Endothelial cell of umbilical vein (primary cell): Measurements from ENCODE around the gene ARSJ. TPM values are rescaled to one million over a fixed set of nuclear protein-coding genes. Genes with fewer than 3 reads are reported as not detected.

Experiments used
- BruUV-seq: library from RNA; stranded (reverse); fragments of 400-500 nt; replicated peaks from 2 replicates; lab custom pipeline; 2021; lab: Mats Ljungman, UMichigan
- CTCF ChIA-PET: fragments of 300-600, 350-600 bp; sonication (Branson Sonifier 250); formaldehyde crosslinking; loops from one replicate; lab custom pipeline; 2021; ENCODE audit warnings: antibody characterized with exemption, inconsistent platforms; lab: Charles Lee
- POLR2A ChIA-PET: fragments of 300-600, 350-600 bp; sonication (Branson Sonifier 250); formaldehyde crosslinking; loops from one replicate; lab custom pipeline; 2021; ENCODE audit warnings: antibody characterized with exemption, inconsistent platforms; lab: Charles Lee
- DNase-seq: peaks from one replicate; pipeline ENCODE4 v3.0.0-alpha.2; 2011; ENCODE audit warnings: low read depth, low spot score
- FAIRE-seq: peaks from 2 replicates; lab custom pipeline; 2011; peaks lifted over from hg19 to GRCh38; lab: Jason Lieb, UNC
- H2AFZ ChIP-seq: 2 replicates; pipeline ENCODE4 v1.6.0; 2012; ENCODE audit warnings: low read depth, low read length, control low read depth, inconsistent platforms
- H3K27ac ChIP-seq: 2 replicates; pipeline ENCODE4 v1.5.1; 2011; ENCODE audit warnings: low read depth, mild to moderate bottlenecking, control low read depth, low read length, moderate library complexity; ENCODE audit not compliant: insufficient read depth
- H3K27me3 ChIP-seq, 2 experiments: 2 replicates each; pipeline versions ENCODE4 v1.6.0 to v1.6.1; 2011; ENCODE audit warnings: low read length in 2 of 2, mixed read lengths in 1 of 2; ENCODE audit not compliant: control insufficient read depth in 2 of 2, insufficient read depth in 2 of 2
- H3K36me3 ChIP-seq, 2 experiments: 2 replicates in 1 of 2; 3 replicates in 1 of 2; pipeline ENCODE4 v1.5.1; 2011; ENCODE audit warnings: low read length in 2 of 2, mild to moderate bottlenecking in 1 of 2, moderate library complexity in 1 of 2; ENCODE audit not compliant: control insufficient read depth in 2 of 2, insufficient read depth in 2 of 2; ENCODE audit errors: extremely low read depth in 1 of 2
- H3K4me1 ChIP-seq: 3 replicates; pipeline ENCODE4 v1.5.1; 2011; ENCODE audit warnings: mild to moderate bottlenecking, low read length; ENCODE audit not compliant: control insufficient read depth, insufficient read depth; ENCODE audit errors: extremely low read depth
- H3K4me2 ChIP-seq: 2 replicates; pipeline ENCODE4 v1.6.1; 2011; ENCODE audit warnings: low read length, control low read depth, mixed read lengths; ENCODE audit not compliant: insufficient read depth
- H3K4me3 ChIP-seq, 3 experiments: fragments of 200-600 bp in 1 of 3; sonication (generic), shearing (Covaris generic) in 1 of 3; replicated peaks in 1 of 3; 2 replicates each; pipeline ENCODE4 v1.5.1; 2011 to 2016; ENCODE audit warnings: control low read depth in 3 of 3, low read length in 3 of 3, mild to moderate bottlenecking in 2 of 3, inconsistent platforms in 1 of 3, low read depth in 1 of 3, moderate library complexity in 1 of 3; ENCODE audit not compliant: insufficient read depth in 1 of 3
- H3K79me2 ChIP-seq: 2 replicates; pipeline ENCODE4 v1.6.0; 2012; ENCODE audit warnings: low read length, inconsistent platforms; ENCODE audit not compliant: control insufficient read depth, insufficient read depth
- H3K9ac ChIP-seq: replicated peaks from 2 replicates; pipeline ENCODE3; 2011; ENCODE audit warnings: low read length, control low read depth; ENCODE audit not compliant: insufficient read depth; ENCODE audit errors: extremely low read depth
- H3K9me1 ChIP-seq: replicated peaks from 3 replicates; pipeline ENCODE4 v1.6.0; 2011; ENCODE audit warnings: mild to moderate bottlenecking, low read length; ENCODE audit not compliant: control insufficient read depth, insufficient read depth; ENCODE audit errors: extremely low read depth
- H3K9me3 ChIP-seq: replicated peaks from 2 replicates; pipeline ENCODE4 v1.5.1; 2012; ENCODE audit warnings: low read length, inconsistent platforms; ENCODE audit not compliant: control insufficient read depth, insufficient read depth
- H4K20me1 ChIP-seq: replicated peaks from 2 replicates; pipeline ENCODE3; 2011; ENCODE audit warnings: mild to moderate bottlenecking, low read length; ENCODE audit not compliant: control insufficient read depth, insufficient read depth; ENCODE audit errors: extremely low read depth
- CTCF ChIP-seq, 2 donors: IDR thresholded peaks; 1 replicate in 1 of 2; 2 replicates in 1 of 2; pipeline ENCODE4 v1.5.1; 2011; ENCODE audit warnings: low read length in 2 of 2, mild to moderate bottlenecking in 2 of 2, moderate library complexity in 2 of 2, control low read depth in 1 of 2, inconsistent platforms in 1 of 2, low read depth in 1 of 2; ENCODE audit not compliant: insufficient read depth in 1 of 2; ENCODE audit errors: extremely low read depth in 1 of 2
- EZH2 ChIP-seq: IDR thresholded peaks from 2 replicates; pipeline ENCODE4 v1.6.1; 2012; ENCODE audit warnings: borderline replicate concordance, low read depth, mild to moderate bottlenecking, moderate library complexity, low read length, inconsistent platforms; ENCODE audit not compliant: severe bottlenecking
- FOS ChIP-seq: IDR thresholded peaks from 2 replicates; pipeline ENCODE4 v1.6.1; 2011; ENCODE audit warnings: mild to moderate bottlenecking, low read length, moderate library complexity, borderline replicate concordance; ENCODE audit not compliant: insufficient read depth
- GATA2 ChIP-seq: IDR thresholded peaks from 2 replicates; pipeline ENCODE4 v1.7.0; 2011; ENCODE audit warnings: low read depth, mild to moderate bottlenecking, moderate library complexity, mixed read lengths, low read length; ENCODE audit not compliant: insufficient read length, insufficient read depth
- JUN ChIP-seq: IDR thresholded peaks from 2 replicates; pipeline ENCODE4 v1.6.1; 2011; ENCODE audit warnings: borderline replicate concordance, low read depth; ENCODE audit not compliant: insufficient read length, insufficient read depth
- MAX ChIP-seq: IDR thresholded peaks from 2 replicates; pipeline ENCODE4 v1.6.1; 2011; ENCODE audit not compliant: insufficient read depth, insufficient read length
- MYC ChIP-seq: IDR thresholded peaks from one replicate; pipeline ENCODE4 v1.6.1; 2011; ENCODE audit warnings: mild to moderate bottlenecking, low read depth, low read length
- POLR2A ChIP-seq: IDR thresholded peaks from 2 replicates; pipeline ENCODE4 v1.6.1; 2012; ENCODE audit warnings: low read depth, mild to moderate bottlenecking, control low read depth, low read length
- POLR2AphosphoS5 ChIP-seq: IDR thresholded peaks from 2 replicates; pipeline ENCODE4 v1.6.1; 2012; ENCODE audit warnings: low read depth, mild to moderate bottlenecking, control low read depth, low read length, moderate library complexity; ENCODE audit not compliant: insufficient read depth
- dilution Hi-C: fragments of 300-500 bp; cut with MboI; formaldehyde crosslinking; loops from one replicate; pipeline ENCODE4 v1.15.0; 2019; ENCODE audit warnings: low sequenced_read_pairs; ENCODE audit not compliant: extremely low pct_ligation_motif_present
- intact Hi-C: fragments of 100-400 bp; cut with micrococcal nuclease; formaldehyde crosslinking; loops from one replicate; pipeline ENCODE4 v1.10.0; 2022
- polyA plus RNA-seq, 4 experiments: library from polyadenylated mRNA; depleted of rRNA in 3 of 4; stranded (reverse) in 3 of 4; unstranded in 1 of 4; fragments of >200 nt; gene quantifications; 2 replicates each; pipeline versions ENCODE4 v1.2.1 to v1.2.3, GENCODE V29; 2011 to 2012; ENCODE audit warnings: missing spikeins in 1 of 4
- total RNA-seq: library from RNA; stranded (reverse); gene quantifications from 2 replicates; pipeline ENCODE4 v1.2.3, GENCODE V29; 2021

ARSJ gene
- total and polyA plus RNA-seq, 2 donors (not counting 3 experiments of a cell fraction or from before 2014, with no cell fraction given), result 21.9 to 50.0 TPM

GRCh38 chr4:113955411-113955810 is 24.0 kb downstream of the ARSJ start:
- H3K9ac ChIP-seq, result no peak overlapping the region
- dilution Hi-C loops (no loop called here), intact Hi-C loops (loop anchor here (5.0 to 10.0 kb wide), 2 partner anchors 173 to 739 kb away; no protein-coding TSS in a partner anchor)
- H2AFZ ChIP-seq, result no peak overlapping the region
- no peak for TF ChIP-seq GATA2
- no peak for TF ChIP-seq EZH2
- H3K4me3 ChIP-seq, result no peak overlapping the region
- no peaks in the 10 kb centered on the region for H3K9me1 ChIP-seq
- POLR2A ChIA-PET, result no interaction called here
- no peak overlapping the region for H3K27ac ChIP-seq
- peaks cover 46% of the 10 kb centered on the region for H3K4me1 ChIP-seq
- DNase-seq, result no peak
- no TSS peak for BruUV-seq
- H3K4me2 ChIP-seq, result no peak overlapping the region
- no peak for FAIRE-seq
- no peaks in the 10 kb centered on the region for H3K27me3 ChIP-seq
- H3K36me3 ChIP-seq, result peaks cover 0 to 18% of the 10 kb centered on the region in 2 experiments
- CTCF ChIA-PET, result interaction anchor here (1.8 kb wide), 2 partner anchors 16 to 225 kb away, joined by 4 to 5 read pairs; no protein-coding TSS in a partner anchor
- no peaks in the 10 kb centered on the region for H4K20me1 ChIP-seq
- H3K9me3 ChIP-seq, result no peaks in the 10 kb centered on the region
- H3K79me2 ChIP-seq, result peaks cover 83% of the 10 kb centered on the region

- Histone ChIP-seq H3K79me2 (peaks cover 89% of the 10 kb centered on the region), H3K9ac (no peak overlapping the region), H3K4me3 (no peak overlapping the region), H2AFZ (no peak overlapping the region), H3K9me1 (no peaks in the 10 kb centered on the region), H3K27ac (no peak overlapping the region), H4K20me1 (no peaks in the 10 kb centered on the region), H3K9me3 (no peaks in the 10 kb centered on the region), H3K4me1 (peaks cover 32% of the 10 kb centered on the region), H3K36me3 (peaks cover 0 to 18% of the 10 kb centered on the region in 2 experiments), H3K27me3 (no peaks in the 10 kb centered on the region), H3K4me2 (no peak overlapping the region)
- TF ChIP-seq JUN (no peak), EZH2 (no peak), POLR2AphosphoS5 (no peak), MYC (no peak), GATA2 (no peak), FOS (no peak), POLR2A (no peak), MAX (no peak), CTCF (IDR thresholded peaks at IDR 0.05; ENCODE audit: extremely low read depth in 1 of 2, insufficient read depth in 1 of 2, low read depth in 1 of 2, low read length in 2 of 2) (no peak)
- POLR2A ChIA-PET, result no interaction called here
- FAIRE-seq, result no peak
- DNase-seq, result no peak
- no TSS peak for BruUV-seq
- intact Hi-C loops, result loop anchor here (5.0 to 10.0 kb wide), 2 partner anchors 677 to 741 kb away; no protein-coding TSS in a partner anchor
- dilution Hi-C loops, result no loop called here
- CTCF ChIA-PET, result interaction anchor here (1.0 to 5.6 kb wide), 5 partner anchors 117 to 560 kb away, joined by 3 to 62 read pairs (median 25); no protein-coding TSS in a partner anchor
These were observed 25.6 kb downstream of the ARSJ start for GRCh38 chr4:113953888-113954287.
